Measurements from ENCODE around the gene ARMC10. TPM values are rescaled to one million over a fixed set of nuclear protein-coding genes. Genes with fewer than 3 reads are reported as not detected.

Gene ARMC10
- total RNA-seq, 1 donor from 2014 or later, result 27.5 TPM

DNA sequence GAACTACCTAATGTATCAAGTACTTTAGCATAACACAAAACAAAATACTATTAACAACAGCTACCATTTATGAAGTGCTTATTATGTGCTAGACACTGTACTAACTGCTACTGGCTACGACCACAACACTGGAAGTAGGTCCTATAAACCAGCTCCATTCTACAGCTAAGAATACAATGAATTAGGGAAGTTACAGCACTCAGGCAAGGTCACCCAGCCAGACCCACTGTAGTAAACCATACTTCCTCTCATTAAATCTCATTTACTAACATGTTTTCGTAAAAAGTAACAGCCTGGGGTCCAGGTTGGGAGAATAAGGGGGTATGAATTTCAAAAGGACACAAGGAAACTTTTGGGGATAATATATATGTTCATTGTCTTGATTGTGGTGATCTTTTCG lies 48.6 kb downstream of the ARMC10 start:
- Histone ChIP-seq H3K79me2 (ENCODE audit: insufficient read depth, low read length) (peaks cover 8% of the 10 kb centered on the region), H3K27ac (ENCODE audit: low read depth, low read length) (no peak overlapping the region), H3K27me3 (ENCODE audit: insufficient read depth, low read length) (no peaks in the 10 kb centered on the region), H2AFZ (ENCODE audit: low read depth, low read length) (no peak overlapping the region), H3K9me3 (ENCODE audit: insufficient read depth, low read depth, low read length) (no peaks in the 10 kb centered on the region), H3K9ac (ENCODE audit: low read length) (no peak overlapping the region), H3K36me3 (ENCODE audit: insufficient read depth, low read length) (peaks cover 8% of the 10 kb centered on the region), H3K4me1 (ENCODE audit: insufficient read depth, low read length) (no peaks in the 10 kb centered on the region), H3K4me3 (ENCODE audit: insufficient read depth, low read depth, low read length) (no peak overlapping the region), H4K20me1 (ENCODE audit: insufficient read depth, low read length) (no peaks in the 10 kb centered on the region), H3K4me2 (ENCODE audit: low read length) (no peak overlapping the region)
- H3K4me1 Mint-ChIP-seq (ENCODE audit: low read depth, unreplicated experiment), result peaks cover 3% of the 10 kb centered on the region
- no peak overlapping the region for H3K27ac Mint-ChIP-seq (ENCODE audit: unreplicated experiment)
- no peak for FAIRE-seq
- TF ChIP-seq, protein P1, sequence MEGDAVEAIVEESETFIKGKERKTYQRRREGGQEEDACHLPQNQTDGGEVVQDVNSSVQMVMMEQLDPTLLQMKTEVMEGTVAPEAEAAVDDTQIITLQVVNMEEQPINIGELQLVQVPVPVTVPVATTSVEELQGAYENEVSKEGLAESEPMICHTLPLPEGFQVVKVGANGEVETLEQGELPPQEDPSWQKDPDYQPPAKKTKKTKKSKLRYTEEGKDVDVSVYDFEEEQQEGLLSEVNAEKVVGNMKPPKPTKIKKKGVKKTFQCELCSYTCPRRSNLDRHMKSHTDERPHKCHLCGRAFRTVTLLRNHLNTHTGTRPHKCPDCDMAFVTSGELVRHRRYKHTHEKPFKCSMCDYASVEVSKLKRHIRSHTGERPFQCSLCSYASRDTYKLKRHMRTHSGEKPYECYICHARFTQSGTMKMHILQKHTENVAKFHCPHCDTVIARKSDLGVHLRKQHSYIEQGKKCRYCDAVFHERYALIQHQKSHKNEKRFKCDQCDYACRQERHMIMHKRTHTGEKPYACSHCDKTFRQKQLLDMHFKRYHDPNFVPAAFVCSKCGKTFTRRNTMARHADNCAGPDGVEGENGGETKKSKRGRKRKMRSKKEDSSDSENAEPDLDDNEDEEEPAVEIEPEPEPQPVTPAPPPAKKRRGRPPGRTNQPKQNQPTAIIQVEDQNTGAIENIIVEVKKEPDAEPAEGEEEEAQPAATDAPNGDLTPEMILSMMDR (IDR thresholded peaks at IDR 0.05; ENCODE audit: insufficient read depth, low read depth, low read length), result no peak
- no peak for TF ChIP-seq EZH2 (IDR thresholded peaks at IDR 0.05; ENCODE audit: insufficient read depth, low read length)
- peaks cover 3% of the 10 kb centered on the region for H3K36me3 Mint-ChIP-seq (ENCODE audit: low read depth, unreplicated experiment)
- no peaks in the 10 kb centered on the region for H3K27me3 Mint-ChIP-seq (ENCODE audit: low read depth, unreplicated experiment)
- no peaks in the 10 kb centered on the region for H3K9me3 Mint-ChIP-seq (ENCODE audit: unreplicated experiment)
- no peak for DNase-seq (ENCODE audit: low read depth)
- no peak overlapping the region for H3K4me3 Mint-ChIP-seq (ENCODE audit: unreplicated experiment)

DNA sequence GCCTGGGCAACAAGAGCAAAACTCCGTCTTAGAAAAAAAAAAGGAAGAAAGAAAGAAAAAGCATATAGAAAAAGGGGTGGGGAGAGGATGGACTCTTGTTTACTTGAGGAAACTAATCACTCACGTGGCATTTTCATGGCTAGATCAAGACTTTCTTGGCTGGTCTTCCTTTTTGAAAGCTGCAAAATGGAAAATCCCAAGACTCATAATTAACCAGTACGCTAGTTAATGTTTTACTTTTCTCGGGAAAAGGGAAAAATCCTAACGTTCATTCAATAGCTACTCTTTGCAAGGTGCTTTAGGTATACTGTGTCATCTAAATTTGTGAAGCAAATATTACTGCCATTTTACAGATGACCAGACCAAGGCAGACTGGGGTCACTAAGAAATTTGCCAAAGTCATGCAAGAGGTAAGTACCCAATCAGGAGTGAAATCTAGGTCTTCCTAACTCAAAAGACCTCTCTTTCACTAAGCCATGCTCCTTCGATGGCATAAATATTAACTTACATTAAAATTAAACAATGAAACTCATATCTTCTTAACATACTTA lies 49.6 kb downstream of the ARMC10 start:
- H4K20me1 ChIP-seq (ENCODE audit: insufficient read depth, low read length), result no peaks in the 10 kb centered on the region
- H3K27ac ChIP-seq (ENCODE audit: low read depth, low read length), result no peak overlapping the region
- no peak overlapping the region for H3K4me2 ChIP-seq (ENCODE audit: low read length)
- H3K27me3 ChIP-seq (ENCODE audit: insufficient read depth, low read length), result no peaks in the 10 kb centered on the region
- DNase-seq (ENCODE audit: low read depth) (no peak), FAIRE-seq (no peak)
- TF ChIP-seq EZH2 (IDR thresholded peaks at IDR 0.05; ENCODE audit: insufficient read depth, low read length), result no peak
- TF ChIP-seq, protein P1 (IDR thresholded peaks at IDR 0.05; ENCODE audit: insufficient read depth, low read depth, low read length), result no peak
- no peak overlapping the region for H3K9ac ChIP-seq (ENCODE audit: low read length)
- H3K4me3 ChIP-seq (ENCODE audit: insufficient read depth, low read depth, low read length), result no peak overlapping the region
- Mint-ChIP-seq H3K4me3 (ENCODE audit: unreplicated experiment) (no peak overlapping the region), H3K27ac (ENCODE audit: unreplicated experiment) (no peak overlapping the region), H3K36me3 (ENCODE audit: low read depth, unreplicated experiment) (peaks cover under 1% of the 10 kb centered on the region), H3K9me3 (ENCODE audit: unreplicated experiment) (no peaks in the 10 kb centered on the region), H3K4me1 (ENCODE audit: low read depth, unreplicated experiment) (peaks cover 3% of the 10 kb centered on the region), H3K27me3 (ENCODE audit: low read depth, unreplicated experiment) (no peaks in the 10 kb centered on the region)
- no peaks in the 10 kb centered on the region for H3K4me1 ChIP-seq (ENCODE audit: insufficient read depth, low read length)
- H3K79me2 ChIP-seq (ENCODE audit: insufficient read depth, low read length), result peaks cover 8% of the 10 kb centered on the region
- H3K36me3 ChIP-seq (ENCODE audit: insufficient read depth, low read length), result peaks cover 9% of the 10 kb centered on the region
- no peak overlapping the region for H2AFZ ChIP-seq (ENCODE audit: low read depth, low read length)
- H3K9me3 ChIP-seq (ENCODE audit: insufficient read depth, low read depth, low read length), result no peaks in the 10 kb centered on the region

DNA sequence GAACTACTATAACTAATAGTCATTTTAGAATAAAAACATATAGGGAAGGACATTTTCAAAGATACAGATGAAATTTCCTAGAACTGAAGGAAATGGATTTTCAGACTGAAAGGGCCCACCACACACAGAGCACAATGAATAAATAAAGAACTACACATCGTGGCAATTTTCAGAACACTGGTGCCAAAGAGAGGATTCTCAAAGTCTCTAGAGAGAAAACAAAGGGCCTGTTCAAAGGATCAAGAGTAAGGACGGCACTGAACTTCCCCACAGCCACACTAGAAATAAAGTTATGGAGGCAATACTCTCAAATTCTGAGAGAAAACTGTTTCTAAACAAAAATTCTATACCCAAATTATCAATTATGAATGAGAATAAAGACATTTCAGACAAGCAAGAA lies 52.1 kb downstream of the ARMC10 start:
- Histone ChIP-seq H3K4me1 (ENCODE audit: insufficient read depth, low read length) (no peaks in the 10 kb centered on the region), H3K36me3 (ENCODE audit: insufficient read depth, low read length) (peaks cover 9% of the 10 kb centered on the region), H3K79me2 (ENCODE audit: insufficient read depth, low read length) (peaks cover 11% of the 10 kb centered on the region), H3K27me3 (ENCODE audit: insufficient read depth, low read length) (no peaks in the 10 kb centered on the region), H3K9me3 (ENCODE audit: insufficient read depth, low read depth, low read length) (no peaks in the 10 kb centered on the region), H2AFZ (ENCODE audit: low read depth, low read length) (no peak overlapping the region), H3K4me2 (ENCODE audit: low read length) (no peak overlapping the region), H3K27ac (ENCODE audit: low read depth, low read length) (no peak overlapping the region), H3K9ac (ENCODE audit: low read length) (no peak overlapping the region), H3K4me3 (ENCODE audit: insufficient read depth, low read depth, low read length) (no peak overlapping the region), H4K20me1 (ENCODE audit: insufficient read depth, low read length) (no peaks in the 10 kb centered on the region)
- Mint-ChIP-seq H3K27me3 (ENCODE audit: low read depth, unreplicated experiment) (no peaks in the 10 kb centered on the region), H3K36me3 (ENCODE audit: low read depth, unreplicated experiment) (no peaks in the 10 kb centered on the region), H3K9me3 (ENCODE audit: unreplicated experiment) (no peaks in the 10 kb centered on the region), H3K27ac (ENCODE audit: unreplicated experiment) (no peak overlapping the region), H3K4me1 (ENCODE audit: low read depth, unreplicated experiment) (no peaks in the 10 kb centered on the region), H3K4me3 (ENCODE audit: unreplicated experiment) (no peak overlapping the region)
- DNase-seq (ENCODE audit: low read depth) (no peak), FAIRE-seq (no peak)
- TF ChIP-seq EZH2 (IDR thresholded peaks at IDR 0.05; ENCODE audit: insufficient read depth, low read length), result no peak
- TF ChIP-seq, protein P1 (IDR thresholded peaks at IDR 0.05; ENCODE audit: insufficient read depth, low read depth, low read length), result no peak

Measured in astrocyte (in vitro differentiated cells and primary cell).